Measurements from ENCODE around the gene NOCT.
A peak's percentile ranks its signal among the peaks of the same experiment; 100 is the strongest.

The NOCT gene

DNA sequence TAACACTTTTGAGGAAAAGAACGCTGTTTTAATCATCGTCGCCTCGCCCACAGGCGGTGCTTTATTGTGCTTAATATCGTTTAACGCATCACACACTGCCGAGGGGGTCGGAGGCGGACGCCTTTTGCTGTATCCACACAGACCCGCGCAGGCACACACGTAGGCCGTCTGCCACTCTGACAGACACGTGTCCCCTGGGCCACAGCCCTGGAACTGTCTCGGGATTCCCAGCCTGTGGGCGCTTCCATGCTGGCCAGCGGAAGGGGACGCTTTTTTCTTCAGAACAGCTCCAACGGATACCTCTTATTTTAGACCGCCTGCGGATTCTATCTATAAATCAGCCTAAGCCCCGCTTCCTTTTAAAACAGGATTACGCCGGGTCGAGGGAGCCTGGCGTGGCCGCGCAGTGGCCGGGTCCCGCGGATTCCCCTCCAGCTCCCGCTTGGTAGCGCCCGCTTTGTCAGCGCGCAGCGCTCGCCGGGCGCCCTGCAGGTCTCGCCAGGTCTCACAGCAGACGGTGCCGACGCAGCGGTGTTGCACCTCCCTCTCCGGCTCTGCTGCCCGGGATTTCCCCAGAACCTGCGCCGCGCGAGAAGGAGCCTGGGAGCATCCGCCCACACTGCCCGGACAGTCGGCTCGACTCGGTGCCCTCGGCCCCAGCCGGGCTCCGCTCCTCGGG is at the start of gene NOCT:
Gene NOCT (plus strand): TSS at position 513 of the 679 bp plus-strand sequence. CDS start 201 bp downstream, outside the sequence.
- peak; percentile 96 for DNase-seq (ENCODE audit: extremely low spot score)
- CTCF ChIA-PET, result interaction anchor here (1.7 to 9.3 kb wide), 4 partner anchors 14 to 144 kb away, joined by 3 to 143 read pairs (median 6); no protein-coding TSS in a partner anchor
- POLR2A ChIA-PET, result interaction anchor here (0.5 to 0.7 kb wide), 3 partner anchors 13 to 193 kb away, joined by 3 to 7 read pairs (median 4); no protein-coding TSS in a partner anchor
- TF ChIP-seq, protein P1, sequence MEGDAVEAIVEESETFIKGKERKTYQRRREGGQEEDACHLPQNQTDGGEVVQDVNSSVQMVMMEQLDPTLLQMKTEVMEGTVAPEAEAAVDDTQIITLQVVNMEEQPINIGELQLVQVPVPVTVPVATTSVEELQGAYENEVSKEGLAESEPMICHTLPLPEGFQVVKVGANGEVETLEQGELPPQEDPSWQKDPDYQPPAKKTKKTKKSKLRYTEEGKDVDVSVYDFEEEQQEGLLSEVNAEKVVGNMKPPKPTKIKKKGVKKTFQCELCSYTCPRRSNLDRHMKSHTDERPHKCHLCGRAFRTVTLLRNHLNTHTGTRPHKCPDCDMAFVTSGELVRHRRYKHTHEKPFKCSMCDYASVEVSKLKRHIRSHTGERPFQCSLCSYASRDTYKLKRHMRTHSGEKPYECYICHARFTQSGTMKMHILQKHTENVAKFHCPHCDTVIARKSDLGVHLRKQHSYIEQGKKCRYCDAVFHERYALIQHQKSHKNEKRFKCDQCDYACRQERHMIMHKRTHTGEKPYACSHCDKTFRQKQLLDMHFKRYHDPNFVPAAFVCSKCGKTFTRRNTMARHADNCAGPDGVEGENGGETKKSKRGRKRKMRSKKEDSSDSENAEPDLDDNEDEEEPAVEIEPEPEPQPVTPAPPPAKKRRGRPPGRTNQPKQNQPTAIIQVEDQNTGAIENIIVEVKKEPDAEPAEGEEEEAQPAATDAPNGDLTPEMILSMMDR (IDR thresholded peaks at IDR 0.05; ENCODE audit: control extremely low read depth, extremely low read depth, low read depth, missing control alignments), result peak; percentile 6

- TF ChIP-seq, protein P1 (IDR thresholded peaks at IDR 0.05; ENCODE audit: control extremely low read depth, extremely low read depth, low read depth, missing control alignments), result no peak
- DNase-seq (ENCODE audit: extremely low spot score), result peak; percentile 54
- ChIA-PET POLR2A (no interaction called here), CTCF (interaction anchor here (1.5 kb wide), 1 partner anchor 11 kb away, joined by 3 read pairs; no protein-coding TSS in a partner anchor)
Observed at GRCh38 chr4:138967313-138967712, 48.3 kb upstream of the NOCT start.

DNA sequence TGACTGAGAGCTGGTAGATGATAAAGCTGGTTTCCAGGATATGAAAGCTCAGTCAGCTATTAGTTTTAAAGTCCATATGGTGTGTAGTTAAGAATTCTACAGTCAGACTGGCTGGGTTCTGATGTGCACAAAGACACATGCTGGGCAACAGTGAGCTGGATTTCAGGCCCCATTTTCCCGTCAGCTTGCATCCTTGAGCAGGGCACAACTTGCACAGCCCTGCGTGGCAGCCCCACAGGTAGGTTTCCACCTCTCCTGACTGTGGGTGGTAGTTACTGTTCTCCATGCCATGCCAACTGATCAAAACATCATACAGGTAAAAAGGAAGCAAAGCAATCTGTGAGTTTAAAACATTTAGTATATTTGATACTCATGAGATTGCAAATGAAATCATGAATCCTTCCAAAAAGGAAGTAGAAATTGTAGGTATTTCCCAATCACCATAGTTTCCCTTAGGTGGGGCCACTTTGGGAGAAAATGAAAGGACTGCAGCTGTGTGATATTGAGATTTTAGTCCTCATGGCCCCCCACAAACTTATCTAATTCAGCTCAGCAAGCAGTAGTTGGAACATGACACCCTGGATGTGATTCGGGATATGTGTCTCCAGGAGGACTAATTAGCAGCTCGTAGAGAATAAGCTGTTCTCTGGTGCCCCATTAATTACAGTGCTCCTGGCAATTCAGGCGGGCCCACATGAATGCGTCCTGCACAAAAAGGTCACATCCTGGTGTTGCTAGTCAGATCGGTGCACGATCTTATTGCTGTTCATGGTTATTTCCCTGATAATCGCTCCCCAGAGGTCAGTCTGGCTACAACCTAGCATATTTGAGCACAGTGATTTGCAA is 42.4 kb upstream of the NOCT start:
- no peak for DNase-seq (ENCODE audit: extremely low spot score)
- ChIA-PET POLR2A (no interaction called here), CTCF (interaction anchor here (0.8 kb wide), 1 partner anchor 12 kb away, joined by 4 read pairs; no protein-coding TSS in a partner anchor)
- TF ChIP-seq, protein P1 (IDR thresholded peaks at IDR 0.05; ENCODE audit: control extremely low read depth, extremely low read depth, low read depth, missing control alignments), result no peak

DNA sequence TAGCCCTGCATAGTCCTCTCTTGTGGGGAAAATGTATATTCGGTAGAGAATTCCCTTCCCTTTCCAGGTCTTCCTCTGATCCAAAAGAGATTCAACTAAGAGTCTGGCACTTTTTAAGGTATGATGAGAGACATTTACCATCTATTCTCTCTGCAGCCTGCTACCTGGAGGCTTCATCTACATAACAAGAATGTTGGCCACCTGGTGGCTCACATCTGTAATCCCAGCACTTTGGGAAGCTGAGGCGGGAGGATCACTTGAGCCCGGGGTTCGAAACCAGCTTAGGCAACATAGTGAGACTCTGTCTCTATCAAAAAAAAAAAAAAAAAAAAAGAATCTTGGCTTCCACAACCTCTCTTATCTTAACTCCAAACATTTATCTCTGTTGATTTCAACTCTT is 40.4 kb upstream of the NOCT start:
- no peak for DNase-seq (ENCODE audit: extremely low spot score)
- ChIA-PET CTCF (no interaction called here), POLR2A (no interaction called here)
- TF ChIP-seq, protein P1 (IDR thresholded peaks at IDR 0.05; ENCODE audit: control extremely low read depth, extremely low read depth, low read depth, missing control alignments), result no peak

GRCh38 chr4:138976526-138976925 is 39.1 kb upstream of the NOCT start:
- TF ChIP-seq, protein P1 (IDR thresholded peaks at IDR 0.05; ENCODE audit: control extremely low read depth, extremely low read depth, low read depth, missing control alignments), result no peak
- no peak for DNase-seq (ENCODE audit: extremely low spot score)
- ChIA-PET POLR2A (no interaction called here), CTCF (no interaction called here)

- ChIA-PET POLR2A (no interaction called here), CTCF (interaction anchor here (1.0 kb wide), 1 partner anchor 53 kb away, joined by 3 read pairs; no protein-coding TSS in a partner anchor)
- DNase-seq (ENCODE audit: extremely low spot score), result peak; percentile 68
- TF ChIP-seq, protein P1 (IDR thresholded peaks at IDR 0.05; ENCODE audit: control extremely low read depth, extremely low read depth, low read depth, missing control alignments), result no peak
Observed at GRCh38 chr4:138977524-138977923, 38.1 kb upstream of the NOCT start.
